Diencephalon (tissue), 1 donor: ENCODE results near the gene PCDHGB2. TPM values are rescaled to one million over a fixed set of nuclear protein-coding genes. Genes with fewer than 3 reads are reported as not detected.

Experiments
- total RNA-seq: library from RNA; depleted of rRNA; stranded (reverse); fragments of >200 nt; gene quantifications from one replicate; pipeline ENCODE4 v1.2.3, GENCODE V29; 2014

PCDHGB2 gene
- total RNA-seq, 1 donor from 2014 or later, result 7.6 TPM

DNA sequence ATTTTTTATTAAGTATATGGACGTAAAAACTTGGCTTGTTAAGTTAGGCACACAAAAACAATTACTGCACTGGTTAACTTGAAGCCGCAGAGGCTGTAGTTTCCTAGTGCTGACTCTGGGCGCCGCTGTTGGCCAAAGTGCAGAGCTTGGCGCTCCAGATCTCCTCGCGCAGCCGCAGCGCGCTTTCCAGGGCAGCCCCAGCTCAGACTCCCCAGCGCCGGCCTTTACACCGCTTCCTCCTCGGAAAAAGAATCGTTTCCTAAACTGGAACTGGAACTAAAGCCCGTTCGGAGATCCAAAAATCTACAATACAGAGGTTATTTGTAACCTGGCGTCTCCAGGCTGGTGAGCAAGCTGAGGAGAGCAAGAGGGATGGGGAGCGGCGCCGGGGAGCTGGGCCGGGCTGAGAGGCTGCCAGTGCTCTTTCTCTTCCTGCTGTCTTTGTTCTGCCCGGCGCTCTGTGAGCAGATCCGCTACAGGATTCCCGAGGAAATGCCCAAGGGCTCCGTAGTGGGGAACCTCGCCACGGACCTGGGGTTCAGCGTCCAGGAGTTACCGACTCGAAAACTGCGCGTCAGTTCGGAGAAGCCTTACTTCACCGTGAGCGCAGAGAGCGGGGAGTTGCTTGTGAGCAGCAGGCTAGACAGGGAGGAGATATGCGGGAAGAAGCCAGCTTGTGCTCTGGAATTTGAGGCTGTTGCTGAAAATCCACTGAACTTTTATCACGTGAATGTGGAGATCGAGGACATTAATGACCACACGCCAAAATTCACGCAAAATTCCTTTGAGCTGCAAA lies 38.2 kb downstream of the PCDHGB2 start, which contains the start of gene PCDHGB5:
Gene PCDHGB5, plus strand, starts transcription at position 192 of the 796 bp plus-strand sequence. Its CDS starts 181 bp downstream, at position 373.

DNA sequence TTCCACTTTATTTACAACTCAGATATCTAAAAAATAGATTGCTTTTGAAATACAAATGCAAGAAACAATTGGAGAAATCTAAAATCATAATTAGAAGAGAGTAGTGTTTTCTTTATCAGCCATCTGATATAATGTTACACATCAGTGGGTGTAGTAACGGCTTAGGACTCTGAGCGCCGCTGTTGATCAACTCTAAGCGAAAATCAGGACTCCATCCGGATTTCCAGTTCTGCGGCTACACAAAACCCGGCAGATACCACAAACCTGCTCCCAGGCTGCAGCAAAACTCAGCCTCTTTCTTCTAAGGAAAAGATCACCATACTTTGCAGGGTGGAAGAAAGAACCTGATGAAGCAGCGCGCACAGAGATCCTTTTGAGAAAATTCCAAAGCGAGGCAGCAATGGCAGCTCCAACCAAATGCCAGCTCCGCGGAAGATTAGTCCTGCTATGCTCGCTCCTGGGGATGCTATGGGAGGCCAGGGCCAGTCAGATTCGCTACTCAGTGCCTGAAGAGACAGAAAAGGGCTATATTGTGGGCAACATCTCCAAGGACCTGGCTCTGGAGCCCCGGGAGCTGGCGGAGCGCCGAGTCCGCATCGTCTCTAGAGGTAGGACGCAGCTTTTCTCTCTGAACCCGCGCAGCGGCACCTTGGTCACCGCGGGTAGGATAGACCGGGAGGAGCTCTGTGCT lies 42.9 kb downstream of the PCDHGB2 start, which contains the start of gene PCDHGA9:
Gene PCDHGA9, plus strand, starts transcription at position 226 of the 691 bp plus-strand sequence. Its CDS starts 175 bp downstream, at position 401.

DNA sequence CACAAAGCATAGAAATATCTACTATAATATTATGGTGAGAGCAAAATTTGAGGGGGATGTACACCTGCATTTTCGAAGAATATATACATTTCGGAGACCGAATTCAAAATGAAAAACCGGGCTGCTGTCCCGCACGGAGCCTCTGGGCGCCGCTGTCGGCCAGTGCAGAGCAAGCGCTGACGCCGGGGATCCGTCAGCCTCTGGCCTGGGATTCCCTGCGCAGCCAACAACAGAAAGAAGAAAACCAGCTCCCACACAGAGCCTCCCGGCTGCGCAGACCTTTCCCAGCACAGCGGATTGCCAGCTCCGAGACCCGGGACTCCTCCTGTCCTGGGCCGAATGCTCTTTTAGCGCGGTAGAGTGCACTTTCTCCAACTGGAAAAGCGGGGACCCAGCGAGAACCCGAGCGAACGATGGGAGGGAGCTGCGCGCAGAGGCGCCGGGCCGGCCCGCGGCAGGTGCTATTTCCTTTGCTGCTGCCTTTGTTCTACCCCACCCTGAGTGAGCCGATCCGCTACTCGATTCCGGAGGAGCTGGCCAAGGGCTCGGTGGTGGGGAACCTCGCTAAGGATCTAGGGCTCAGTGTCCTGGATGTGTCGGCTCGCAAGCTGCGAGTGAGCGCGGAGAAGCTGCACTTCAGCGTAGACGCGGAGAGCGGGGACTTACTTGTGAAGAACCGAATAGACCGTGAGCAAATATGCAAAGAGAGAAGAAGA lies 48.2 kb downstream of the PCDHGB2 start, which contains the start of gene PCDHGB6:
Gene PCDHGB6, plus strand, starts transcription at position 232 of the 716 bp plus-strand sequence. Its CDS starts 182 bp downstream, at position 414.

Other genes with a start within 250 kb of the PCDHGB2 start
- 5.3 TPM for gene PCDHB4, start 238.2 kb upstream of the PCDHGB2 start, total RNA-seq
- 11.1 TPM for gene PCDHB5, start 224.8 kb upstream of the PCDHGB2 start, total RNA-seq
- 4.2 TPM for gene PCDHB6, start 209.9 kb upstream of the PCDHGB2 start, total RNA-seq
- 8.5 TPM for gene PCDHB7, start 187.3 kb upstream of the PCDHGB2 start, total RNA-seq
- gene PCDHB8, start 182.2 kb upstream of the PCDHGB2 start, total RNA-seq, result 8.1 TPM
- 5.8 TPM for gene PCDHB16, start 177.6 kb upstream of the PCDHGB2 start, total RNA-seq
- gene PCDHB9, start 172.8 kb upstream of the PCDHGB2 start, total RNA-seq, result 9.2 TPM
- gene PCDHB10, start 167.6 kb upstream of the PCDHGB2 start, total RNA-seq, result 22.4 TPM
- 14.8 TPM for gene PCDHB11, start 160.4 kb upstream of the PCDHGB2 start, total RNA-seq
- 15.5 TPM for gene PCDHB12, start 151.3 kb upstream of the PCDHGB2 start, total RNA-seq
- 10.8 TPM for gene PCDHB13, start 146.1 kb upstream of the PCDHGB2 start, total RNA-seq
- gene PCDHB14, start 136.7 kb upstream of the PCDHGB2 start, total RNA-seq, result 12.7 TPM
- gene PCDHB15, start 114.6 kb upstream of the PCDHGB2 start, total RNA-seq, result 22.6 TPM
- 0.23 TPM for gene SLC25A2, start 55.9 kb upstream of the PCDHGB2 start, total RNA-seq
- gene TAF7, start 39.2 kb upstream of the PCDHGB2 start, total RNA-seq, result 103 TPM
- 4.2 TPM for gene PCDHGA1, start 29.5 kb upstream of the PCDHGB2 start, total RNA-seq
- gene PCDHGA2, start 21.2 kb upstream of the PCDHGB2 start, total RNA-seq, result 8.5 TPM
- gene PCDHGA3, start 16.2 kb upstream of the PCDHGB2 start, total RNA-seq, result 7.2 TPM
- gene PCDHGB1, start 9.9 kb upstream of the PCDHGB2 start, total RNA-seq, result 10.4 TPM
- gene PCDHGA4, start 5.0 kb upstream of the PCDHGB2 start, total RNA-seq, result 12.5 TPM
- 7.2 TPM for gene PCDHGA5, start 4.2 kb downstream of the PCDHGB2 start, total RNA-seq
- 9.2 TPM for gene PCDHGB3, start 10.2 kb downstream of the PCDHGB2 start, total RNA-seq
- 11.3 TPM for gene PCDHGA6, start 13.9 kb downstream of the PCDHGB2 start, total RNA-seq
- gene PCDHGA7, start 22.7 kb downstream of the PCDHGB2 start, total RNA-seq, result 7.6 TPM
- 14.8 TPM for gene PCDHGB4, start 27.7 kb downstream of the PCDHGB2 start, total RNA-seq
- 6.9 TPM for gene PCDHGA8, start 32.6 kb downstream of the PCDHGB2 start, total RNA-seq
- gene PCDHGB5, start 38.0 kb downstream of the PCDHGB2 start, total RNA-seq, result 24.0 TPM
- gene PCDHGA9, start 42.8 kb downstream of the PCDHGB2 start, total RNA-seq, result 14.3 TPM
- gene PCDHGB6, start 48.0 kb downstream of the PCDHGB2 start, total RNA-seq, result 17.8 TPM
- gene PCDHGA10, start 53.0 kb downstream of the PCDHGB2 start, total RNA-seq, result 15.2 TPM
- gene PCDHGB7, start 57.7 kb downstream of the PCDHGB2 start, total RNA-seq, result 18.2 TPM
- gene PCDHGA11, start 61.1 kb downstream of the PCDHGB2 start, total RNA-seq, result 18.9 TPM
- 7.4 TPM for gene PCDHGA12, start 70.5 kb downstream of the PCDHGB2 start, total RNA-seq
- 69.0 TPM for gene PCDHGC3, start 116.0 kb downstream of the PCDHGB2 start, total RNA-seq
- 91.6 TPM for gene PCDHGC4, start 125.0 kb downstream of the PCDHGB2 start, total RNA-seq
- 9.5 TPM for gene PCDHGC5, start 129.1 kb downstream of the PCDHGB2 start, total RNA-seq